Transverse colon (tissue), 4 donors: Measurements from ENCODE around the gene ZNF367.

ENCODE experiments used
- CTCF ChIP-seq, 5 experiments: fragments of 200-600 bp in 3 of 5; fragments of 450-650 bp in 2 of 5; sonication (generic) in 3 of 5; IDR thresholded peaks; 1 replicate in 2 of 5; 2 replicates in 3 of 5; pipeline ENCODE4 v1.5.1; 2016 to 2017; ENCODE audit warnings: antibody characterized with exemption in 5 of 5, inconsistent platforms in 3 of 5, mild to moderate bottlenecking in 2 of 5, moderate library complexity in 1 of 5
- EP300 ChIP-seq: sonication (generic); formaldehyde crosslinking; IDR thresholded peaks from one replicate; pipeline ENCODE4 v1.6.1; 2017; ENCODE audit warnings: antibody characterized with exemption, low read depth
- POLR2AphosphoS5 ChIP-seq, 3 donors: sonication (generic); formaldehyde crosslinking; IDR thresholded peaks; one replicate each; pipeline ENCODE4 v1.6.1; 2016; ENCODE audit warnings: antibody characterized with exemption in 3 of 3

- TF ChIP-seq EP300 = no peak
- no peak for TF ChIP-seq POLR2AphosphoS5 (IDR thresholded peaks at IDR 0.05)
- TF ChIP-seq CTCF (IDR thresholded peaks at IDR 0.05) = no peak
Measured at GRCh38 chr9:96386157-96386556, 32.0 kb downstream of the ZNF367 start.
